Measurements from ENCODE around the gene CEP20.

- TF ChIP-seq EP300 (IDR thresholded peaks at IDR 0.05; ENCODE audit: low read depth) (no peak), CTCF (IDR thresholded peaks at IDR 0.05) (no peak), POLR2A (IDR thresholded peaks at IDR 0.05) (no peak)
Measured at GRCh38 chr16:15843635-15844279, 44.6 kb downstream of the CEP20 start.

All from transverse colon (tissue), 3 donors.